Cardiac muscle cell (in vitro differentiated cells and primary cell): ENCODE data around the gene TRIM10. TPM values are rescaled to one million over a fixed set of nuclear protein-coding genes. Genes with fewer than 3 reads are reported as not detected.

Experiments used
- DNase-seq, 2 donors: peaks; one replicate each; pipeline versions ENCODE4 v3.0.0 to v3.0.0-alpha.2; 2010 to 2017; ENCODE audit warnings: low read depth in 1 of 2, low spot score in 1 of 2
- H3K27ac ChIP-seq: fragments of 200-600 bp; sonication (generic); 2 replicates; pipeline ENCODE4 v1.5.1; 2016
- H3K27me3 ChIP-seq: fragments of 200-600 bp; sonication (generic); 2 replicates; pipeline ENCODE4 v1.6.0; 2016; ENCODE audit warnings: control low read depth
- H3K36me3 ChIP-seq: fragments of 200-600 bp; sonication (generic); 2 replicates; pipeline ENCODE4 v1.5.1; 2016; ENCODE audit warnings: control low read depth
- H3K4me1 ChIP-seq: fragments of 200-600 bp; sonication (generic); 2 replicates; pipeline ENCODE4 v1.8.1; 2017; ENCODE audit warnings: low read depth, mild to moderate bottlenecking, mixed run types
- H3K4me3 ChIP-seq: fragments of 200-600 bp; sonication (generic); 2 replicates; pipeline ENCODE4 v1.5.1; 2016; ENCODE audit warnings: mild to moderate bottlenecking
- H3K9me3 ChIP-seq: fragments of 200-600 bp; sonication (generic); 2 replicates; pipeline ENCODE4 v1.5.1; 2017; ENCODE audit warnings: low read depth, mild to moderate bottlenecking, control low read depth
- CTCF ChIP-seq: IDR thresholded peaks from 2 replicates; pipeline ENCODE4 v1.5.1; 2012; ENCODE audit warnings: low read depth, mild to moderate bottlenecking, low read length
- polyA plus RNA-seq: library from polyadenylated mRNA; unstranded; fragments of >200 nt; fragmentation: Nextera tagmentation; extraction: Ambion mirVana; gene quantifications from 2 replicates; pipeline ENCODE4 v1.2.1, GENCODE V29; 2016
- total RNA-seq: library from RNA; depleted of rRNA; stranded (reverse); fragments of >200 nt; gene quantifications from 2 replicates; pipeline ENCODE4 v1.2.3, GENCODE V29; 2016

Gene TRIM10
- total and polyA plus RNA-seq, 2 experiments from 2014 or later: not detected

GRCh38 chr6:30113841-30114240 is 47.2 kb downstream of the TRIM10 start:
- Histone ChIP-seq H3K4me1 (no peaks in the 10 kb centered on the region), H3K27me3 (peaks cover 69% of the 10 kb centered on the region), H3K9me3 (no peaks in the 10 kb centered on the region), H3K36me3 (no peaks in the 10 kb centered on the region), H3K27ac (no peak overlapping the region), H3K4me3 (no peak overlapping the region)
- TF ChIP-seq CTCF: no peak
- DNase-seq: no peak

GRCh38 chr6:30113003-30113759 is 47.8 kb downstream of the TRIM10 start, which contains the start of gene TRIM31:
TRIM31 (minus strand) TSS chr6:30113090; CDS start chr6:30112805, 285 bp downstream.
- Histone ChIP-seq H3K27me3 (peaks cover 74% of the 10 kb centered on the region), H3K9me3 (no peaks in the 10 kb centered on the region), H3K4me3 (no peak within 1 kb of the TSS), H3K4me1 (no peaks in the 10 kb centered on the region), H3K36me3 (no peaks in the 10 kb centered on the region), H3K27ac (no peak within 1 kb of the TSS)
- no peak for TF ChIP-seq CTCF
- no peak for DNase-seq

- Histone ChIP-seq H3K9me3 (no peaks in the 10 kb centered on the region), H3K27ac (no peak overlapping the region), H3K4me1 (no peaks in the 10 kb centered on the region), H3K27me3 (peaks cover 81% of the 10 kb centered on the region), H3K36me3 (no peaks in the 10 kb centered on the region), H3K4me3 (no peak overlapping the region)
- TF ChIP-seq CTCF: no peak
- DNase-seq: no peak
Observed at GRCh38 chr6:30112402-30112994, 48.5 kb downstream of the TRIM10 start.

GRCh38 chr6:30111266-30111856 is 49.6 kb downstream of the TRIM10 start:
- H3K4me1 ChIP-seq: no peaks in the 10 kb centered on the region
- peaks cover 92% of the 10 kb centered on the region for H3K27me3 ChIP-seq
- no peak for DNase-seq
- H3K36me3 ChIP-seq: no peaks in the 10 kb centered on the region
- no peak overlapping the region for H3K27ac ChIP-seq
- H3K9me3 ChIP-seq: no peaks in the 10 kb centered on the region
- TF ChIP-seq CTCF: no peak
- no peak overlapping the region for H3K4me3 ChIP-seq

- Histone ChIP-seq H3K9me3 (no peaks in the 10 kb centered on the region), H3K27me3 (peaks cover 98% of the 10 kb centered on the region), H3K27ac (no peak overlapping the region), H3K4me3 (no peak overlapping the region), H3K4me1 (no peaks in the 10 kb centered on the region), H3K36me3 (no peaks in the 10 kb centered on the region)
- TF ChIP-seq CTCF: no peak
- no peak for DNase-seq
Observed at GRCh38 chr6:30104661-30105060, 56.4 kb downstream of the TRIM10 start.
